ENCODE data around the gene EREG. TPM values are rescaled to one million over a fixed set of nuclear protein-coding genes. Genes with fewer than 3 reads are reported as not detected.

The EREG gene
- polyA plus RNA-seq, 1 of the 3 experiments (the other 2 are of a cell fraction) = not detected

- no peaks in the 10 kb centered on the region; the same call in 1 of the 2 replicates for H3K9me2 ChIP-seq
- ChIA-PET POLR2A (interaction anchor here (0.6 kb wide), 1 partner anchor 568 kb away, joined by 3 read pairs; the partner anchor contains the start of gene PF4V1), CTCF (interaction anchor here (1.0 kb wide), 1 partner anchor 465 kb away, joined by 3 read pairs; no protein-coding TSS in a partner anchor)
- no peak overlapping the region for H3K27ac ChIP-seq (ENCODE audit: low read depth in 2 of 2, low read length in 1 of 2)
- no peaks in the 10 kb centered on the region for H3K79me2 ChIP-seq (ENCODE audit: insufficient read depth)
- H3K36me3 ChIP-seq (replicated peaks in 1 of 2; ENCODE audit: control insufficient read depth in 1 of 2, insufficient read depth in 2 of 2, low read length in 1 of 2) = no peaks in the 10 kb centered on the region
- no peaks in the 10 kb centered on the region; the same call in 1 of the 2 replicates for H3K27me3 ChIP-seq (ENCODE audit: insufficient read depth)
- no peak overlapping the region for H3K9ac ChIP-seq
- H3K4me2 ChIP-seq = no peak overlapping the region
- no peak overlapping the region for H2AFZ ChIP-seq (ENCODE audit: low read depth)
- no peaks in the 10 kb centered on the region for H3F3A ChIP-seq (replicated peaks; ENCODE audit: insufficient read depth)
- WGBS (ENCODE audit: low lambda C conversion rate) = 14% methylated on average over 2 of the region's 5 CpGs
- no peak overlapping the region for H3K4me3 ChIP-seq (ENCODE audit: low read depth in 2 of 2, low read length in 1 of 2)
- DNase-seq = no peak
- no peak for TF ChIP-seq EZH2phosphoT487 (IDR thresholded peaks at IDR 0.05; ENCODE audit: borderline replicate concordance, low read depth)
- no peak for TF ChIP-seq ELF1 (IDR thresholded peaks at IDR 0.05)
- TF ChIP-seq RFX5 (IDR thresholded peaks at IDR 0.05; ENCODE audit: low read length) = no peak
- no peak for TF ChIP-seq ZBTB33 (IDR thresholded peaks at IDR 0.05; ENCODE audit: borderline replicate concordance, low read depth)
- no peak for TF ChIP-seq CTCF (IDR thresholded peaks at IDR 0.05)
- TF ChIP-seq TCF12 (IDR thresholded peaks at IDR 0.05) = no peak
- no peak for TF ChIP-seq USF2 (IDR thresholded peaks at IDR 0.05; ENCODE audit: borderline replicate concordance, low read depth, low read length)
- no peak for TF ChIP-seq NRF1 (IDR thresholded peaks at IDR 0.05; ENCODE audit: low read depth, low read length)
- no peak for TF ChIP-seq TAF1 (IDR thresholded peaks at IDR 0.05; ENCODE audit: borderline replicate concordance, low read depth, low read length)
- no peaks in the 10 kb centered on the region for H3K4me1 ChIP-seq (ENCODE audit: control insufficient read depth in 1 of 2, insufficient read depth in 2 of 2, low read depth in 1 of 2, low read length in 1 of 2)
- H4K20me1 ChIP-seq (ENCODE audit: insufficient read depth) = no peaks in the 10 kb centered on the region
- no peaks in the 10 kb centered on the region for H3K9me3 ChIP-seq
Measured at GRCh38 chr4:74420863-74421262, 55.9 kb downstream of the EREG start.

GRCh38 chr4:74423104-74423503, 58.2 kb downstream of the EREG start:
- CTCF ChIA-PET = no interaction called here
- no peak for DNase-seq
- no peak overlapping the region for H3K4me2 ChIP-seq
- TF ChIP-seq USF2 (IDR thresholded peaks at IDR 0.05; ENCODE audit: borderline replicate concordance, low read depth, low read length) (no peak), GABPA (IDR thresholded peaks at IDR 0.05; ENCODE audit: low read depth) (no peak), REST (IDR thresholded peaks at IDR 0.05; ENCODE audit: low read depth, low read length) (no peak), MEF2A (IDR thresholded peaks at IDR 0.05; ENCODE audit: borderline replicate concordance, low read depth) (no peak), NFIC (IDR thresholded peaks at IDR 0.05; ENCODE audit: borderline replicate concordance) (no peak), FOSL2 (IDR thresholded peaks at IDR 0.05; ENCODE audit: borderline replicate concordance, low read depth) (no peak), TEAD4 (IDR thresholded peaks at IDR 0.05; ENCODE audit: borderline replicate concordance, insufficient read depth) (no peak), FOXJ3 (CRISPR knock-in tag; IDR thresholded peaks at IDR 0.05) (no peak), RFX5 (IDR thresholded peaks at IDR 0.05; ENCODE audit: low read length) (no peak), TCF12 (IDR thresholded peaks at IDR 0.05) (no peak), FOXM1 (IDR thresholded peaks at IDR 0.05; ENCODE audit: low read depth) (no peak), SMC3 (IDR thresholded peaks at IDR 0.05; ENCODE audit: low read depth, low read length) (no peak), RXRA (IDR thresholded peaks at IDR 0.05; ENCODE audit: borderline replicate concordance, low read depth) (no peak)

More at GRCh38 chr4:74423104-74423503, 58.2 kb downstream of the EREG start:
- no peak overlapping the region for H3K9ac ChIP-seq
- no peaks in the 10 kb centered on the region for H4K20me1 ChIP-seq (ENCODE audit: insufficient read depth)
- POLR2A ChIA-PET = no interaction called here
- no peaks in the 10 kb centered on the region; the same call in 1 of the 2 replicates for H3K27me3 ChIP-seq (ENCODE audit: insufficient read depth)
- H3K4me3 ChIP-seq (ENCODE audit: low read depth in 2 of 2, low read length in 1 of 2) = no peak overlapping the region
- no peaks in the 10 kb centered on the region for H3F3A ChIP-seq (replicated peaks; ENCODE audit: insufficient read depth)
- H2AFZ ChIP-seq (ENCODE audit: low read depth) = no peak overlapping the region
- no peaks in the 10 kb centered on the region; the same call in 1 of the 2 replicates for H3K9me2 ChIP-seq
- H3K36me3 ChIP-seq (replicated peaks in 1 of 2; ENCODE audit: control insufficient read depth in 1 of 2, insufficient read depth in 2 of 2, low read length in 1 of 2) = no peaks in the 10 kb centered on the region
- no peaks in the 10 kb centered on the region for H3K79me2 ChIP-seq (ENCODE audit: insufficient read depth)
- 4% methylated on average over 1 of the region's 1 CpG for WGBS (ENCODE audit: low lambda C conversion rate)
- H3K4me1 ChIP-seq (ENCODE audit: control insufficient read depth in 1 of 2, insufficient read depth in 2 of 2, low read depth in 1 of 2, low read length in 1 of 2) = no peaks in the 10 kb centered on the region
- H3K27ac ChIP-seq (ENCODE audit: low read depth in 2 of 2, low read length in 1 of 2) = no peak overlapping the region
- H3K9me3 ChIP-seq = no peaks in the 10 kb centered on the region
